HG03354 (cell line): ENCODE measurements around the gene ATF6B.

Source experiments
- ATAC-seq: cut with Tn5 transposase; IDR thresholded peaks from one replicate; pipeline ENCODE4 v1.9.1; 2021; ENCODE audit warnings: mild to moderate bottlenecking; ENCODE audit not compliant: unreplicated experiment, poor library complexity, severe bottlenecking

Gene ATF6B

GRCh38 chr6:32137454-32137853 lies 9.4 kb upstream of the ATF6B start:
- ATAC-seq = no peak

DNA sequence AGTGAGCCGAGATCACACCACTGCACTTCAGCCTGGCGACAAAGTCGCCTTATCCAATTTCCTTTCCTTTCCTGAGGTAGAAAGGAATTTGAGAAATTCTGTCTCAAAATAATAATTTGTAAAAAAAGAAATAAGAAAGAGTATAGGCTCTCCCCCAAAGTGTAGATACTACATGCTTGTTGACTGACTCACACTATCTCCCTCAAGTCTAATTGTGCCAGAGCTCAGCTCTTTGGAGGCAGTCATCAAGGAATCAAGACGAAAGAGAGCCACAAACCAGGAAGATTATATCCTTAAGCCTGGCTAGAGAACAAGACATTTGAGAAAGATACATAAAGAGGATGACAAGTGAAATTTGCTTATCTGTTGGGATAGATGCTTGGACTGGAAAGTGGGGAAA lies 5.7 kb upstream of the ATF6B start:
- no peak for ATAC-seq

GRCh38 chr6:32132110-32132509 lies 4.1 kb upstream of the ATF6B start:
- ATAC-seq = no peak

- ATAC-seq = no peak
Observed at GRCh38 chr6:32131439-32131948, 3.4 kb upstream of the ATF6B start.

DNA sequence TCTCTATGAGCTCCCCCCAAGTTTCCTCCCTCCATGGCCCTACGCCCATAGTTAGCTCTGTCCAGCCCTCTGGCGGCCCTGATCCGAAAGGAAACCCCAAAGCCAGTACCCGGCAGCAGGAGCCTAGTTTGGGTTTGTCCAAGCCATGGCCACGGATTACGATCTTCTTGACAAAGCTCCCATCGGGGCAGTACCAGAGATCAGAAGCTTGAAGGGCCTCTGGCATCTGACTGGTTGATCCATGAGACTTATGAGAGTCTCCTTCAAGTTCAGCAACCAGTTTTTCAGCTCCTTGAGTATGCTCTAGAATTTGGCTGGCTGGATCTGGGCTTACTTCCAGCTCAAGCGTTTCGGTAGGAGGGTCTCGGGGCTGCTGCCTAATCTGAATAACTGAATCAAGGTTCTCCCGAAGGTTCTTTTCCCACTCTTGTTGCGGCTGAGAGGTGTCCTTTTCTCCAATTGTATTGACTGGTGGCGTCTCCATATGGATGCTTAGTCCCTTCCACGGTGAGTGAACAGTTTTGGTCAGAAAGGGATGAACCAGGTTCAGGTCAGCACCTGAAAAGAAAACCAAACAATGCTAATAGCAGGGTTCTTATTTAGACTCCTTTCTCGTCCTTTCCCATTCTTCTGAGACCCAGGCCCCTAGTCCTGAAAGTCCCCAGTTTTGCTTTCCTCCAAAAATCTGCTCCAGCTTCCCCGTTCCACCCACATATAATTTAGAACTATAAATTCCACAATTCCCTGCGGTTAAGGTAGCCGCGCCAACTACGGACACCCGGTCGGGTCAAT lies 1.4 kb upstream of the ATF6B start:
- no peak for ATAC-seq

GRCh38 chr6:32128751-32129296 lies 778 bp upstream of the ATF6B start:
- no peak for ATAC-seq

DNA sequence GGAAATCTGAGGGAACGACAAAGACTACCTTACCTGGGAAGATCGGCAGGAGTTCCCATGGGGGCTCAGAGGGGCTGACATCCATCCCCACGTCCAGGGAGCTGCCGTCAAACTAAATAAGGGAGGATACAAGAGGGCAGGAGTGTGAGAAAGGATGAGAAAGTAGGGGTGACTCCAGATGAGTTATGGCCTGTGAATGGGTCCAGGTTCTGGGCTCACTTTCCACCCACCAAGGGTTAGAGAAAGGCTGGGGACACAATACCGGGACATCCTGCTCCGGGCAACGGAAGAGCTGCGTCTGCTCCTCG lies 683 bp downstream of the ATF6B start:
- no peak for ATAC-seq

DNA sequence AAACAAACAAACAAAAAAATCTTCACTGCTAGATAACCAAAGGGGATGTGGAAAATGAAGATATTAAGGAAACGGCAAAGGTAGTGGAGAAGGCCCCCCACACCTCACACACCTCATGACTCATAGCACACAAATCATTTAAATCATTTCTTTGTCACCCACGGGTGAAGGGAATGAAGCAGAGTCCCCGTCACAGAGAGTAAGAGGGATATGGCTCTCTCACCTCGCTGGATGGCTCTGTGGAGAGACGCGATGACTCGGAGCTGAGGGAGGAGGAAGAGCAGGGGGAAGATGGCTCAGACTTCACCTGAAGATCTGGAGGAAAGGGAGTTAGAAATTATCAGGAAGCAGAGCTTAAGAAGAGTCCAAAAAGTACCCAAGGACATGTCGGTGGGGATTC lies 1.2 kb downstream of the ATF6B start:
- no peak for ATAC-seq

GRCh38 chr6:32123681-32124080 lies 4.4 kb downstream of the ATF6B start:
- ATAC-seq = no peak

- no peak for ATAC-seq
Observed at GRCh38 chr6:32120573-32121059, 7.4 kb downstream of the ATF6B start.

DNA sequence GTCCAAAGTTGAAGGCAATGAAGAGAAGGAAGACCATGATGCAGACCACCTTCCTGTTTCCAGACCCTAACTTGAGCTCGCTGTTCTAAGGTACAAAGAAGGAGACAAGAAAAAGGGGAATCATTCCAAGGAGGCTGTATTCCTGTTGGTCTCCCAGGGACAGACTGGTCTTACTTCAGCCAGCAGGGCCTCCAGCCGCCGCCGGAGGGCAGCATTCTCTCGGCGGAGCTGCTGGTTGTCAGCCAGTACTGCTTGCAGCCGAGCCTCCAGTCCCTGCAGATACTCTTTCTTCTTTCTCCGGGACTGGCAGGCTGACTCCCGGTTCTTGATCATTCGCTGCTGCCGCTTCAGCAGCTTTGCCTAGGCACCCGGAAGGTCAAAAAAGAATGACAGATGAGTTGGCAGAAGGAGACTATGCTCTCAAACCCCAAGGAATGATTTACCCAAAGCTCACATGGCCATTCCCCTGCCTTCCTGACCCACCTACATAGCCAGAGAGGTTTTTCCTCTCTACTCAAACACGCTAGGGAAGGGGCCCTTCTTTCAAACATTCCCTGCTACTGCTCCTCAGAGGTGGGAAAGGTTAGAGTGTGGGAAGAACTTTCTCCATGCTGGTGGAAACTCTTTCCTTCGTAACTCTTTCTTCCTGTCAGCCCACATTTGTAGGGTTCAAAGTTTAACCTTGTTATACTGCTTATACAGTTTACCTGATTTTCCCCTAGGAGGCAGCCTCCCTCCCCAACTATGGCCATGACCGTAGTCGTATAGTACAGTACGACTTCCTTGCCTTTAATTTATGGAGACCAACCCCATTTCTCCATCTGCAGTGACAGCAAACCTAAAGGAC lies 9.0 kb downstream of the ATF6B start:
- no peak for ATAC-seq

- ATAC-seq = no peak
Observed at GRCh38 chr6:32117461-32117860, 10.6 kb downstream of the ATF6B start.

DNA sequence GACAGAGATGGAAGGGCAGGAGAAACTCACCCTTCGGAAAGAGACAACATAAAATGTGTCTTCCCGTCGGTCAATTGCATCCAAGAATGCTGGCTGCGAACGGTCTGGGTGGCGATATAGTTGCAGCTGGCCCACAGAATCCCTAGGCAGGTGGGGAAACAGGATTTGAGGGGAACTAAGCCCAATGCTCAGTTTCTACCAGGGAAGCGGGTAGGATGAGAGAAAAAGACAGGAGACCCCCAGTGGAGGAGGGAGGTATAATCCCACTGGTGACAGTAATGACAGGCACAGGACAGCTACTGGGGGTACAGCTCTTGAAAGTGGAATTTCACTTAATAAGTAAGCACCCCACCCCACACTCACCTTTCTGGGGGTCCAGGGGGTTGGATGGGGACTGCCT lies 11.4 kb downstream of the ATF6B start:
- ATAC-seq = no peak

DNA sequence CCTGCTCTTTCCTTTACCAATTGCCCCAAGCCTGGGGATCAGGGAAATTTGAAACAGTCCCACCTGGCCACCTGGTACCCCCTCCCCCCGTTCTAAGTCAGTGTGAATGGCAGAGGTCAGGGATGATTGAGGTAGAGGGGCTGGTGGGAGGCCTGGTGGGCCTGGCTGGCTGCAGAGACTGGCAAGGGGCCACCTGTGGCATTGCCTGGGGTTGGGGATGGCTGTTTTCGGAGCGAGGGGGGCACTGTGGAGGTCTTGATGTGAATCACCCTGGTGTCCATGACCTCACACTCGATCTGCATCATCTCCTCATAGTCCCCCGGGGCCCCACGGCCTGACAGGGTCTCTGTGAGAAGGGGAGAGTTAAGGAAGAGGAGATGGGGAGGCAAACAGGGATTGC lies 12.4 kb downstream of the ATF6B start:
- no peak for ATAC-seq

DNA sequence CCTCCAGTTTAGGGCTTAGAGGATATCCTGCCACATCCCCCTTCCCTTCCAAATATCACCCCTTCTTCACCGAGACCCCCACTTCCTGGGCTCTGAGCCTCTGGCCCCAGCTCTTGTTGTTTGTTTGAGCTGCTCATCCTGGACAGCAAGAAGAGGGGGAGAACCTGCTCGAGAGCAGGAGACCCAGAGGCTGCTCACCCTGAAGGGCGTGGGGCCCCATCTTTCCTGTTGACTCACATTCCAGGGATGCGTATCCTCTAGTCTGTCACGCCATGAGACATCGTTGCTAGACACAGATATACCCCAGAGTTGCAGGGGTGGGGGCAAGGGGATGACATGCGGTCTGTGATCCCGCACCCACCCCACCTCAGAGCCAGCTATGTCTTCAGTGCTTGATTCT lies 13.2 kb downstream of the ATF6B start:
- no peak for ATAC-seq

DNA sequence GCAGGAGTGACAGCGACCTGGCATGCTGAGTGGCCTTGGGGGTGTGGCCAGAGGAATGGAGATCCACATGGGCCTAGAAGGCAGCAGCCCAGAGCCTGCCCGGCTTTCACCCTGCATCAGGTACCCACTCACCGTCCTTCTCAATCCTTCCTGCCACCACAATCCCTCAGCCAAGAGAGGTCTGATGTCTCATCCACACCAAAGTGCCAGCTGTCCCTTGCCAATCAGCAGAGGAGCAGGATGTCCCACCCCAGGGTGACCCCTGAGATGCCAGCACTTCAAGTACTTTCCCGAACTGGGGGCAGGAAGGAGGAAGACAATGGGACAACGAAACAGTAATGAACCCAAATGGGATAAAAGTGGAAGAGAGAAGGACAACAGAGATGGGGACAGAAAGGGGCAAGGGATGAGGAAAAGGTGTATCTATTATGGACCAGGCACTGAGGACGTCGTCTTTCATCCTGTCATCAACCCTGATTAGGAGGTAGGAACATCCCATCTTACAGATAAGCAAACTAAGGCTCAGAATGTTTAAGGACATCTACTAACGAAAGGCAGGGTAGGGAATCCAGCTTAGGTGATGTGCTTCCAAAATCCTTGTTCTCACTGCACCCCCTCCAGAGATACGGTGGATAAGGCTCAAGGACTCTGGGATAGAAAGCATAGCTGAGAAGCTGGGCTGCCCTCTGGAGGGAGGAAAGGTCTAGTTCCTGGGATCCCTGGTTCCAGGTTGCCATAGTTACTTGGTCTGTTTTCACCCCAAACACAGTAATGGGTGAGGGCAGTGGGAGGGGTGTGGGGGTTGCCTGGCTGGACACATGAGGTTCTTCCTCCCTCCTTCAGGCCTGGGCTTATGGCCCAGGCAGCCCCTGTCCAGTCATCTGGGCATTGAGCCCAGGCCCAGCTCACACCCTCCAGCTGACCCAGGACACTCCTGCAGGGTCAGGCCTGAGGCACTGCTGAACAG lies 14.4 kb downstream of the ATF6B start:
- no peak for ATAC-seq

GRCh38 chr6:32112431-32112980 lies 15.5 kb downstream of the ATF6B start:
- ATAC-seq = no peak

DNA sequence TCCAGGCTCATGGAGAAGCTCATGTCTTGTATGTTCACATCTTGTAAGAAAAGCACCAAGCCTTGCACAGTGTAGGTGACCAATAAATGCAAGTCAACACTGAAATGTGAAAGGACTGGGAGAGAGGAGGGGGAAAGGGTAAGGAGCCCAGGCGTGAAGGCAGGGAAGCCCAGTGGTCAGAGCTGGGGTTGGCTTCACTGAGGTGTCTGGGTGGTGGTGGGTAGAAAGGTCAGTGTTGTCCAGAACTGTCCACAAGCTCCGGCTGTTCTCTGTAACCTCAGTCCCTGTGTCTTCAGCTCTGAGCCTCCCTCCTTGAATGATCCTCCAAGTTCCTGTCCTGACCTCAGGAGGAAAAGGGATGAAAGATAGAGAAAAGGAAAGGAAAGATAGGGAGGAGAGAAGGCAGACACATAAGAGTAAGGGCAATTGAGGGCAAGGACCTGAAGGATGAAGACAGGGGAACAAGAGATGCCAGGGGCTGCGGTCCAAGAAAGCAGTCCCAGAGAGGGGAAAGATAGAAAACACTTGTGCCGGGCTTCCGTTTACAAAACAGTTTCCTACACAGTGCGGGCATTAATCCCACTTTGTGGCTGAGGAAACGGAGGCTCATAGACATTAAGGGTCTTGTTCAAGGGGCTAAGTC lies 16.5 kb downstream of the ATF6B start:
- ATAC-seq = no peak

DNA sequence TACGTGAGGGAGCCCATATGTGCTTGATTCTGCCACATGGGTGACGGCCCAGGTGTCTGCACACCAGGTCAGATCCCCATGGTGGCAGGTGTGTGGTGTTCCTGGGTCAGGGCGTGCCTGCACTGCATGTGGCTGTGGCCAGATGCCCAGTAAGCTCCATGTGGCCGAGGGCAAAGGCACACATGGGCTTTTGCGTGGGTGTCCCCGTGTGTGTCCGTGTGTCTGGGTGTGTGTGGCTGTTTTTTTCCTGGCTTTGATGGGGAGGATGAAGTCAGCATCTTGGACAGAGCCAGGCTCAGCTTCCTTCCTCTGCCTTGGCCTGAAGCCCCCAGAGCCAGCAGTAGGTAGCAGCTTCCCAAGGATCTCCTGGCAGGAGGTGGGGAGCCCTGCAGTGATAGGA lies 17.4 kb downstream of the ATF6B start:
- no peak for ATAC-seq
